ENCODE results near the gene LMBR1L.

DNA sequence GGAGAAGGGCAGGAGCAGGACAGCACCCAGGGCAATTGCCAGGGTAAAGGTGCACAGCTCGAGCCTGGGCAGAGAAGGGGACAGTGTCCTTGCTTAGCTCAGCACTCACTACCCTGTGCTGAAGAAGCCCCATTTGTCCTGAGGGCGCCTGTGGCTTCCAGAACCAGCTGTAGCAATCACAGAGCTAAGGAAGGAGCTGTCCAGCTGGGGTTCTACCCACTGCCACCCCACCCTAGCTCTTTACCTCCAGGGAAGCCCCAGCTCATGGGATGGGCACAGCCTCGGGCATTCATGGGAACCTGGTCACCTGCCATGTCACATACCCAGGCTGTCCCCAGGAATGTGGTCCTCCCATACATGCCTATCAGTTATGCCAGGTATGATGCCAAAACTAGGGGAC, 5.8 kb downstream of the LMBR1L start:
- TF ChIP-seq, protein P1, sequence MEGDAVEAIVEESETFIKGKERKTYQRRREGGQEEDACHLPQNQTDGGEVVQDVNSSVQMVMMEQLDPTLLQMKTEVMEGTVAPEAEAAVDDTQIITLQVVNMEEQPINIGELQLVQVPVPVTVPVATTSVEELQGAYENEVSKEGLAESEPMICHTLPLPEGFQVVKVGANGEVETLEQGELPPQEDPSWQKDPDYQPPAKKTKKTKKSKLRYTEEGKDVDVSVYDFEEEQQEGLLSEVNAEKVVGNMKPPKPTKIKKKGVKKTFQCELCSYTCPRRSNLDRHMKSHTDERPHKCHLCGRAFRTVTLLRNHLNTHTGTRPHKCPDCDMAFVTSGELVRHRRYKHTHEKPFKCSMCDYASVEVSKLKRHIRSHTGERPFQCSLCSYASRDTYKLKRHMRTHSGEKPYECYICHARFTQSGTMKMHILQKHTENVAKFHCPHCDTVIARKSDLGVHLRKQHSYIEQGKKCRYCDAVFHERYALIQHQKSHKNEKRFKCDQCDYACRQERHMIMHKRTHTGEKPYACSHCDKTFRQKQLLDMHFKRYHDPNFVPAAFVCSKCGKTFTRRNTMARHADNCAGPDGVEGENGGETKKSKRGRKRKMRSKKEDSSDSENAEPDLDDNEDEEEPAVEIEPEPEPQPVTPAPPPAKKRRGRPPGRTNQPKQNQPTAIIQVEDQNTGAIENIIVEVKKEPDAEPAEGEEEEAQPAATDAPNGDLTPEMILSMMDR (IDR thresholded peaks at IDR 0.05 in 2 of 3, conservative IDR thresholded peaks at IDR 0.05 in 1 of 3; ENCODE audit: control insufficient read depth in 2 of 3, extremely low read depth in 1 of 3, insufficient read depth in 1 of 3, low read depth in 3 of 3, low read length in 3 of 3), result no peak
- TF ChIP-seq SIN3A (IDR thresholded peaks at IDR 0.05; ENCODE audit: low read depth, low read length) (no peak), HDGF (IDR thresholded peaks at IDR 0.05) (no peak), EZH2 (IDR thresholded peaks at IDR 0.05; ENCODE audit: borderline replicate concordance, control insufficient read depth, low read depth, low read length) (no peak), EGR1 (IDR thresholded peaks at IDR 0.05; ENCODE audit: borderline replicate concordance in 1 of 2, low read depth in 2 of 2, low read length in 2 of 2) (no peak), POLR2A (IDR thresholded peaks at IDR 0.05; ENCODE audit: low read depth, low read length) (no peak), ZZZ3 (IDR thresholded peaks at IDR 0.05; ENCODE audit: control insufficient read depth, insufficient read length, low read depth) (no peak), FOS (IDR thresholded peaks at IDR 0.05; ENCODE audit: borderline replicate concordance, extremely low read depth, insufficient read length) (no peak)
- TF ChIP-seq, protein P2, sequence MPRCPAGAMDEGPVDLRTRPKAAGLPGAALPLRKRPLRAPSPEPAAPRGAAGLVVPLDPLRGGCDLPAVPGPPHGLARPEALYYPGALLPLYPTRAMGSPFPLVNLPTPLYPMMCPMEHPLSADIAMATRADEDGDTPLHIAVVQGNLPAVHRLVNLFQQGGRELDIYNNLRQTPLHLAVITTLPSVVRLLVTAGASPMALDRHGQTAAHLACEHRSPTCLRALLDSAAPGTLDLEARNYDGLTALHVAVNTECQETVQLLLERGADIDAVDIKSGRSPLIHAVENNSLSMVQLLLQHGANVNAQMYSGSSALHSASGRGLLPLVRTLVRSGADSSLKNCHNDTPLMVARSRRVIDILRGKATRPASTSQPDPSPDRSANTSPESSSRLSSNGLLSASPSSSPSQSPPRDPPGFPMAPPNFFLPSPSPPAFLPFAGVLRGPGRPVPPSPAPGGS (IDR thresholded peaks at IDR 0.05; ENCODE audit: borderline replicate concordance, insufficient read depth, low read depth, low read length, poor library complexity, severe bottlenecking), result no peak
- TF ChIP-seq, protein P3, sequence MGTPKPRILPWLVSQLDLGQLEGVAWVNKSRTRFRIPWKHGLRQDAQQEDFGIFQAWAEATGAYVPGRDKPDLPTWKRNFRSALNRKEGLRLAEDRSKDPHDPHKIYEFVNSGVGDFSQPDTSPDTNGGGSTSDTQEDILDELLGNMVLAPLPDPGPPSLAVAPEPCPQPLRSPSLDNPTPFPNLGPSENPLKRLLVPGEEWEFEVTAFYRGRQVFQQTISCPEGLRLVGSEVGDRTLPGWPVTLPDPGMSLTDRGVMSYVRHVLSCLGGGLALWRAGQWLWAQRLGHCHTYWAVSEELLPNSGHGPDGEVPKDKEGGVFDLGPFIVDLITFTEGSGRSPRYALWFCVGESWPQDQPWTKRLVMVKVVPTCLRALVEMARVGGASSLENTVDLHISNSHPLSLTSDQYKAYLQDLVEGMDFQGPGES (IDR thresholded peaks at IDR 0.05), result no peak
- TF ChIP-seq, protein P4, sequence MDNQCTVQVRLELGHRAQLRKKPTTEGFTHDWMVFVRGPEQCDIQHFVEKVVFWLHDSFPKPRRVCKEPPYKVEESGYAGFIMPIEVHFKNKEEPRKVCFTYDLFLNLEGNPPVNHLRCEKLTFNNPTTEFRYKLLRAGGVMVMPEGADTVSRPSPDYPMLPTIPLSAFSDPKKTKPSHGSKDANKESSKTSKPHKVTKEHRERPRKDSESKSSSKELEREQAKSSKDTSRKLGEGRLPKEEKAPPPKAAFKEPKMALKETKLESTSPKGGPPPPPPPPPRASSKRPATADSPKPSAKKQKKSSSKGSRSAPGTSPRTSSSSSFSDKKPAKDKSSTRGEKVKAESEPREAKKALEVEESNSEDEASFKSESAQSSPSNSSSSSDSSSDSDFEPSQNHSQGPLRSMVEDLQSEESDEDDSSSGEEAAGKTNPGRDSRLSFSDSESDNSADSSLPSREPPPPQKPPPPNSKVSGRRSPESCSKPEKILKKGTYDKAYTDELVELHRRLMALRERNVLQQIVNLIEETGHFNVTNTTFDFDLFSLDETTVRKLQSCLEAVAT (IDR thresholded peaks at IDR 0.05), result no peak
- TF ChIP-seq, protein P5, sequence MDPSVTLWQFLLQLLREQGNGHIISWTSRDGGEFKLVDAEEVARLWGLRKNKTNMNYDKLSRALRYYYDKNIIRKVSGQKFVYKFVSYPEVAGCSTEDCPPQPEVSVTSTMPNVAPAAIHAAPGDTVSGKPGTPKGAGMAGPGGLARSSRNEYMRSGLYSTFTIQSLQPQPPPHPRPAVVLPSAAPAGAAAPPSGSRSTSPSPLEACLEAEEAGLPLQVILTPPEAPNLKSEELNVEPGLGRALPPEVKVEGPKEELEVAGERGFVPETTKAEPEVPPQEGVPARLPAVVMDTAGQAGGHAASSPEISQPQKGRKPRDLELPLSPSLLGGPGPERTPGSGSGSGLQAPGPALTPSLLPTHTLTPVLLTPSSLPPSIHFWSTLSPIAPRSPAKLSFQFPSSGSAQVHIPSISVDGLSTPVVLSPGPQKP (IDR thresholded peaks at IDR 0.05; ENCODE audit: low read depth, low read length), result no peak

All from GM12878 (cell line).